ENCODE data around the gene TFE3.

TFE3 gene

GRCh38 chrX:49041744-49042580 is 1.2 kb downstream of the TFE3 start:
- H3K9ac ChIP-seq (ENCODE audit: low read length), result peak overlapping the region; percentile 91

GRCh38 chrX:49040376-49040955 is 2.7 kb downstream of the TFE3 start:
- TF ChIP-seq CTCF (IDR thresholded peaks at IDR 0.05; ENCODE audit: low read length) (no peak), EZH2 (optimal IDR thresholded peaks at IDR 0.05; ENCODE audit: low read depth, low read length) (no peak), EZH2phosphoT487 (IDR thresholded peaks at IDR 0.05; ENCODE audit: low read length) (no peak)
- DNase-seq, result no peak
- peak overlapping the region; percentile 58; the same call in 1 of the 2 replicates for H3K4me2 ChIP-seq (ENCODE audit: low read depth, low read length)
- no peak overlapping the region for H2AFZ ChIP-seq (ENCODE audit: low read length)
- H4K20me1 ChIP-seq (ENCODE audit: insufficient read depth, low read length), result no peaks in the 10 kb centered on the region
- H3K9me2 ChIP-seq (replicated peaks; ENCODE audit: insufficient read depth, low read length), result no peaks in the 10 kb centered on the region
- H3F3A ChIP-seq (ENCODE audit: insufficient read depth, low read length), result peaks cover 7% of the 10 kb centered on the region; the same call in 1 of the 2 replicates
- H3K9me3 ChIP-seq (replicated peaks; ENCODE audit: insufficient read depth, low read length), result no peaks in the 10 kb centered on the region
- H3K27me3 ChIP-seq (replicated peaks; ENCODE audit: insufficient read depth, low read length), result no peaks in the 10 kb centered on the region
- H3K9ac ChIP-seq (ENCODE audit: low read length), result peak overlapping the region; percentile 33; the same call in 1 of the 2 replicates
- peak overlapping the region; percentile 59; the same call in 1 of the 2 replicates for H3K27ac ChIP-seq (ENCODE audit: low read length)
- peaks cover 15% of the 10 kb centered on the region for H3K4me1 ChIP-seq (ENCODE audit: low read length)
- no peak overlapping the region for H3K4me3 ChIP-seq (ENCODE audit: low read length)
- peaks cover 21% of the 10 kb centered on the region for H3K79me2 ChIP-seq (ENCODE audit: low read length)
- H3K36me3 ChIP-seq (replicated peaks; ENCODE audit: insufficient read depth, low read length), result no peaks in the 10 kb centered on the region

More at GRCh38 chrX:49041744-49042580, 1.2 kb downstream of the TFE3 start:
- H3K4me3 ChIP-seq (ENCODE audit: low read length), result peak overlapping the region; percentile 73
- DNase-seq, result no peak
- no peaks in the 10 kb centered on the region for H3K9me2 ChIP-seq (replicated peaks; ENCODE audit: insufficient read depth, low read length)
- no peaks in the 10 kb centered on the region for H3K9me3 ChIP-seq (replicated peaks; ENCODE audit: insufficient read depth, low read length)
- H3K4me2 ChIP-seq (ENCODE audit: low read depth, low read length), result peak overlapping the region; percentile 77
- H3F3A ChIP-seq (ENCODE audit: insufficient read depth, low read length), result peaks cover 7% of the 10 kb centered on the region; the same call in 1 of the 2 replicates
- no peak overlapping the region; the same call in 1 of the 2 replicates for H2AFZ ChIP-seq (ENCODE audit: low read length)
- TF ChIP-seq CTCF (IDR thresholded peaks at IDR 0.05; ENCODE audit: low read length) (no peak), EZH2 (optimal IDR thresholded peaks at IDR 0.05; ENCODE audit: low read depth, low read length) (no peak), EZH2phosphoT487 (IDR thresholded peaks at IDR 0.05; ENCODE audit: low read length) (no peak)
- H3K27me3 ChIP-seq (replicated peaks; ENCODE audit: insufficient read depth, low read length), result no peaks in the 10 kb centered on the region
- H3K27ac ChIP-seq (ENCODE audit: low read length), result peak overlapping the region; percentile 68; the same call in 1 of the 2 replicates
- no peaks in the 10 kb centered on the region for H4K20me1 ChIP-seq (ENCODE audit: insufficient read depth, low read length)
- H3K36me3 ChIP-seq (replicated peaks; ENCODE audit: insufficient read depth, low read length), result no peaks in the 10 kb centered on the region
- peaks cover 21% of the 10 kb centered on the region for H3K79me2 ChIP-seq (ENCODE audit: low read length)
- peaks cover 15% of the 10 kb centered on the region for H3K4me1 ChIP-seq (ENCODE audit: low read length)

- Histone ChIP-seq H3K4me3 (ENCODE audit: low read length) (no peak overlapping the region), H3K36me3 (replicated peaks; ENCODE audit: insufficient read depth, low read length) (no peaks in the 10 kb centered on the region), H3K4me1 (ENCODE audit: low read length) (peaks cover 15% of the 10 kb centered on the region), H3K9ac (ENCODE audit: low read length) (peak overlapping the region; percentile 33; the same call in 1 of the 2 replicates), H3F3A (ENCODE audit: insufficient read depth, low read length) (peaks cover 7% of the 10 kb centered on the region; the same call in 1 of the 2 replicates), H3K27me3 (replicated peaks; ENCODE audit: insufficient read depth, low read length) (no peaks in the 10 kb centered on the region), H3K79me2 (ENCODE audit: low read length) (peaks cover 21% of the 10 kb centered on the region), H3K9me3 (replicated peaks; ENCODE audit: insufficient read depth, low read length) (no peaks in the 10 kb centered on the region), H3K27ac (ENCODE audit: low read length) (peak overlapping the region; percentile 59; the same call in 1 of the 2 replicates), H3K4me2 (ENCODE audit: low read depth, low read length) (peak overlapping the region; percentile 58; the same call in 1 of the 2 replicates), H3K9me2 (replicated peaks; ENCODE audit: insufficient read depth, low read length) (no peaks in the 10 kb centered on the region), H2AFZ (ENCODE audit: low read length) (no peak overlapping the region), H4K20me1 (ENCODE audit: insufficient read depth, low read length) (no peaks in the 10 kb centered on the region)
- TF ChIP-seq EZH2phosphoT487 (IDR thresholded peaks at IDR 0.05; ENCODE audit: low read length) (no peak), CTCF (IDR thresholded peaks at IDR 0.05; ENCODE audit: low read length) (no peak), EZH2 (optimal IDR thresholded peaks at IDR 0.05; ENCODE audit: low read depth, low read length) (no peak)
- peak; percentile 60 for DNase-seq
These were observed 3.4 kb downstream of the TFE3 start for GRCh38 chrX:49039598-49040375.
